LNCaP clone FGC (cell line): ENCODE measurements around the gene TOMM40.
"Not testable (repeated sequence)": the region's sequence is repeated elsewhere in the genome, so short reads cannot be mapped to it uniquely, and the experiment has no call there.

ENCODE experiments used
- DNase-seq: peaks from one replicate; pipeline ENCODE4 v3.0.0-alpha.2; 2011; ENCODE audit warnings: low read depth
- H3K4me3 ChIP-seq: 2 replicates; pipeline ENCODE4 v1.5.1; 2011; ENCODE audit warnings: mild to moderate bottlenecking, low read depth, low read length, control low read depth
- TF ChIP-seq, protein P1 (sequence below): IDR thresholded peaks from 2 replicates; pipeline ENCODE4 v1.5.1; 2012; ENCODE audit warnings: mild to moderate bottlenecking; ENCODE audit not compliant: control insufficient read depth, insufficient read depth; ENCODE audit errors: extremely low read depth

TOMM40 gene

DNA sequence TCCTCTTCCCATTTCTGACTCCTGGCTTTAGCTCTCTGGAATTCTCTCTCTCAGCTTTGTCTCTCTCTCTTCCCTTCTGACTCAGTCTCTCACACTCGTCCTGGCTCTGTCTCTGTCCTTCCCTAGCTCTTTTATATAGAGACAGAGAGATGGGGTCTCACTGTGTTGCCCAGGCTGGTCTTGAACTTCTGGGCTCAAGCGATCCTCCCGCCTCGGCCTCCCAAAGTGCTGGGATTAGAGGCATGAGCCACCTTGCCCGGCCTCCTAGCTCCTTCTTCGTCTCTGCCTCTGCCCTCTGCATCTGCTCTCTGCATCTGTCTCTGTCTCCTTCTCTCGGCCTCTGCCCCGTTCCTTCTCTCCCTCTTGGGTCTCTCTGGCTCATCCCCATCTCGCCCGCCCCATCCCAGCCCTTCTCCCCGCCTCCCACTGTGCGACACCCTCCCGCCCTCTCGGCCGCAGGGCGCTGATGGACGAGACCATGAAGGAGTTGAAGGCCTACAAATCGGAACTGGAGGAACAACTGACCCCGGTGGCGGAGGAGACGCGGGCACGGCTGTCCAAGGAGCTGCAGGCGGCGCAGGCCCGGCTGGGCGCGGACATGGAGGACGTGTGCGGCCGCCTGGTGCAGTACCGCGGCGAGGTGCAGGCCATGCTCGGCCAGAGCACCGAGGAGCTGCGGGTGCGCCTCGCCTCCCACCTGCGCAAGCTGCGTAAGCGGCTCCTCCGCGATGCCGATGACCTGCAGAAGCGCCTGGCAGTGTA is 17.2 kb downstream of the TOMM40 start:
- TF ChIP-seq, protein P1, sequence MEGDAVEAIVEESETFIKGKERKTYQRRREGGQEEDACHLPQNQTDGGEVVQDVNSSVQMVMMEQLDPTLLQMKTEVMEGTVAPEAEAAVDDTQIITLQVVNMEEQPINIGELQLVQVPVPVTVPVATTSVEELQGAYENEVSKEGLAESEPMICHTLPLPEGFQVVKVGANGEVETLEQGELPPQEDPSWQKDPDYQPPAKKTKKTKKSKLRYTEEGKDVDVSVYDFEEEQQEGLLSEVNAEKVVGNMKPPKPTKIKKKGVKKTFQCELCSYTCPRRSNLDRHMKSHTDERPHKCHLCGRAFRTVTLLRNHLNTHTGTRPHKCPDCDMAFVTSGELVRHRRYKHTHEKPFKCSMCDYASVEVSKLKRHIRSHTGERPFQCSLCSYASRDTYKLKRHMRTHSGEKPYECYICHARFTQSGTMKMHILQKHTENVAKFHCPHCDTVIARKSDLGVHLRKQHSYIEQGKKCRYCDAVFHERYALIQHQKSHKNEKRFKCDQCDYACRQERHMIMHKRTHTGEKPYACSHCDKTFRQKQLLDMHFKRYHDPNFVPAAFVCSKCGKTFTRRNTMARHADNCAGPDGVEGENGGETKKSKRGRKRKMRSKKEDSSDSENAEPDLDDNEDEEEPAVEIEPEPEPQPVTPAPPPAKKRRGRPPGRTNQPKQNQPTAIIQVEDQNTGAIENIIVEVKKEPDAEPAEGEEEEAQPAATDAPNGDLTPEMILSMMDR: no peak
- DNase-seq: no peak

DNA sequence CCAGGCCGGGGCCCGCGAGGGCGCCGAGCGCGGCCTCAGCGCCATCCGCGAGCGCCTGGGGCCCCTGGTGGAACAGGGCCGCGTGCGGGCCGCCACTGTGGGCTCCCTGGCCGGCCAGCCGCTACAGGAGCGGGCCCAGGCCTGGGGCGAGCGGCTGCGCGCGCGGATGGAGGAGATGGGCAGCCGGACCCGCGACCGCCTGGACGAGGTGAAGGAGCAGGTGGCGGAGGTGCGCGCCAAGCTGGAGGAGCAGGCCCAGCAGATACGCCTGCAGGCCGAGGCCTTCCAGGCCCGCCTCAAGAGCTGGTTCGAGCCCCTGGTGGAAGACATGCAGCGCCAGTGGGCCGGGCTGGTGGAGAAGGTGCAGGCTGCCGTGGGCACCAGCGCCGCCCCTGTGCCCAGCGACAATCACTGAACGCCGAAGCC is 17.8 kb downstream of the TOMM40 start:
- no peak overlapping the region for H3K4me3 ChIP-seq
- TF ChIP-seq, protein P1: no peak
- DNase-seq: no peak

More for the DNA sequence above, 17.2 kb downstream of the TOMM40 start:
- H3K4me3 ChIP-seq: no peak overlapping the region

GRCh38 chr19:44909775-44910174 is 18.7 kb downstream of the TOMM40 start:
- H3K4me3 ChIP-seq: no peak overlapping the region
- TF ChIP-seq, protein P1: no peak
- no peak for DNase-seq

DNA sequence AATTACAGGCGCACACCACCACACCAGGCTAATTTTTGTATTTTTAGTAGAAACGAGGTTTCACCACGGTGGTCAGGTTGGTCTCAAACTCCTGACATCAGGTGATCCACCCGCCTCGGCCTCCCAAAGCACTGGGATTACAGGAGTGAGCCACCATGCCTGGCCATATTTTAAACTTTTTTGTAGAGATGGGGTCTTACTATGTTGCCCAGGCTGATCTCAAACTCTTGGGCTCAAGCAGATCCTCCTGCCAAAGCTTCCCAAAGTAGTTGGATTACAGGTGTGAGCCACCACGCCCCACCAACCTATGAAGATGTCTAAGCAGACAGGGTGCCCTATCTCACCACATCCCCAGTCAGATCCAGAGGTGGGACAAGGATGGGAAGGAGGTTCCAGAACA is 20.8 kb downstream of the TOMM40 start:
- not testable (repeated sequence) for DNase-seq, H3K4me3 ChIP-seq

GRCh38 chr19:44912854-44913253 is 21.8 kb downstream of the TOMM40 start:
- no peak for DNase-seq
- TF ChIP-seq, protein P1: no peak
- no peak overlapping the region for H3K4me3 ChIP-seq

GRCh38 chr19:44913512-44914432 is 22.7 kb downstream of the TOMM40 start:
- DNase-seq, H3K4me3 ChIP-seq: not testable (repeated sequence)

GRCh38 chr19:44914433-44915206 is 23.6 kb downstream of the TOMM40 start, which contains the start of gene APOC1:
APOC1 (plus strand) TSS chr19:44914608; CDS start chr19:44914892, 284 bp downstream.
- not testable (repeated sequence) for DNase-seq
- peak within 1 kb of the TSS; percentile 40 for H3K4me3 ChIP-seq

- DNase-seq: no peak
- H3K4me3 ChIP-seq: no peak overlapping the region
- TF ChIP-seq, protein P1: no peak
These were observed 33.2 kb downstream of the TOMM40 start for GRCh38 chr19:44924243-44924725.
